GM12878 (cell line): ENCODE data around the gene CACNA1B. TPM values are rescaled to one million over a fixed set of nuclear protein-coding genes. Genes with fewer than 3 reads are reported as not detected.

Experiments
- ATAC-seq: fragments of 200-7000 bp; cut with Tn5 transposase; 3 replicates; pipeline ENCODE4 v1.9.1; 2020; ENCODE audit warnings: mild to moderate bottlenecking, moderate library complexity
- BruUV-seq: library from RNA; stranded (reverse); fragments of 400-500 nt; replicated peaks from 2 replicates; lab custom pipeline; 2021; lab: Mats Ljungman, UMichigan
- CTCF ChIA-PET: fragments of 300-600 bp; sonication (Branson Sonifier 250); formaldehyde crosslinking; extraction: SDS; loops from one replicate; lab custom pipeline; 2021; ENCODE audit warnings: inconsistent platforms; lab: Yijun Ruan, JAX
- POLR2A ChIA-PET: fragments of 350-600 bp; formaldehyde crosslinking; extraction: SDS; loops from one replicate; lab custom pipeline; 2021; ENCODE audit warnings: inconsistent platforms; lab: Charles Lee
- RAD21 ChIA-PET: fragments of 300-600 bp; sonication (Branson Sonifier 250); formaldehyde crosslinking; loops from one replicate; lab custom pipeline; 2023; ENCODE audit warnings: antibody characterized with exemption; ENCODE audit not compliant: unreplicated experiment; lab: Charles Lee
- SMC1A ChIA-PET: fragments of 300-600 bp; sonication (Branson Sonifier 250); formaldehyde crosslinking; loops from one replicate; lab custom pipeline; 2023; ENCODE audit not compliant: unreplicated experiment, uncharacterized antibody; lab: Charles Lee
- DNase-seq: peaks from one replicate; pipeline ENCODE4 v3.0.0-alpha.2; 2011; ENCODE audit warnings: low read depth, low spot score
- FAIRE-seq: peaks from 3 replicates; lab custom pipeline; 2011; peaks lifted over from hg19 to GRCh38; lab: Jason Lieb, UNC
- H2AFZ ChIP-seq: 2 replicates; pipeline ENCODE4 v1.6.0; 2011; ENCODE audit warnings: low read depth, low read length, control low read depth; ENCODE audit not compliant: control insufficient read depth
- H3K27ac ChIP-seq: 2 replicates; pipeline ENCODE4 v1.5.1; 2011; ENCODE audit warnings: control low read depth; ENCODE audit not compliant: control insufficient read depth, insufficient read depth
- H3K27me3 ChIP-seq, 2 experiments: replicated peaks in 1 of 2; 2 replicates each; pipeline versions ENCODE4 v1.6.0 to v1.6.1; 2011; ENCODE audit warnings: low read length in 1 of 2; ENCODE audit not compliant: control insufficient read depth in 2 of 2, insufficient read depth in 2 of 2
- H3K36me3 ChIP-seq, 2 experiments: 2 replicates each; pipeline ENCODE4 v1.5.1; 2011; ENCODE audit warnings: low read length in 1 of 2; ENCODE audit not compliant: control insufficient read depth in 2 of 2, insufficient read depth in 2 of 2
- H3K4me1 ChIP-seq: 2 replicates; pipeline ENCODE4 v1.6.1; 2011; ENCODE audit warnings: mild to moderate bottlenecking, low read length, moderate library complexity, mixed read lengths; ENCODE audit not compliant: control insufficient read depth, insufficient read depth
- H3K4me2 ChIP-seq: 2 replicates; pipeline ENCODE4 v1.6.0; 2011; ENCODE audit warnings: control low read depth; ENCODE audit not compliant: control insufficient read depth, insufficient read depth
- H3K4me3 ChIP-seq: fragments of 200-600 bp; sonication (generic); 2 replicates; pipeline ENCODE4 v1.5.1; 2016
- H3K79me2 ChIP-seq: 2 replicates; pipeline ENCODE4 v1.6.0; 2011; ENCODE audit warnings: low read length; ENCODE audit not compliant: control insufficient read depth, insufficient read depth
- H3K9ac ChIP-seq: 2 replicates; pipeline ENCODE4 v1.8.0; 2011; ENCODE audit warnings: low read length, control low read depth, mixed read lengths; ENCODE audit not compliant: control insufficient read depth, insufficient read depth
- H3K9me3 ChIP-seq: replicated peaks from 3 replicates; pipeline ENCODE4 v1.5.1; 2011; ENCODE audit warnings: mild to moderate bottlenecking, low read length; ENCODE audit not compliant: control insufficient read depth, insufficient read depth
- H4K20me1 ChIP-seq: 2 replicates; pipeline ENCODE4 v1.6.0; 2011; ENCODE audit not compliant: control insufficient read depth, insufficient read depth
- BACH1 ChIP-seq: fragments of 450-650 bp; IDR thresholded peaks from 2 replicates; pipeline ENCODE4 v1.6.1; 2017; ENCODE audit warnings: mild to moderate bottlenecking, borderline replicate concordance
- CREB1 ChIP-seq: IDR thresholded peaks from 2 replicates; pipeline ENCODE4 v1.6.1; 2012; ENCODE audit warnings: low read depth, mild to moderate bottlenecking, inconsistent platforms
- GATAD2B ChIP-seq: fragments of 450-650 bp; conservative IDR thresholded peaks from 2 replicates; pipeline ENCODE4 v1.6.1; 2017; ENCODE audit warnings: low read depth, mild to moderate bottlenecking, moderate library complexity
- SIX5 ChIP-seq: IDR thresholded peaks from 2 replicates; pipeline ENCODE4 v1.6.1; 2011; ENCODE audit warnings: mild to moderate bottlenecking, low read depth, low read length, moderate library complexity; ENCODE audit not compliant: severe bottlenecking
- SMAD5 ChIP-seq: IDR thresholded peaks from 2 replicates; pipeline ENCODE4 v1.6.1; 2016; ENCODE audit warnings: antibody characterized with exemption, low read depth
- TCF12 ChIP-seq: IDR thresholded peaks from 2 replicates; pipeline ENCODE4 v1.6.1; 2011; ENCODE audit warnings: low read depth, mild to moderate bottlenecking, low read length
- YBX1 ChIP-seq: fragments of 450-650 bp; IDR thresholded peaks from 2 replicates; pipeline ENCODE4 v1.6.1; 2016; ENCODE audit warnings: antibody characterized with exemption
- WGBS: methylation state at CpG from one replicate; pipeline ENCODE4 v1.1.6; 2016; ENCODE audit warnings: low lambda C conversion rate; ENCODE audit not compliant: insufficient replicate concordance, insufficient coverage; ENCODE audit errors: missing lambda C conversion rate; 5-methylcytosine and 5-hydroxymethylcytosine counted together
- in situ Hi-C: fragments of 300-500 bp; cut with MboI; formaldehyde crosslinking; loops from 9 replicates; pipeline ENCODE4 v1.14.3; 2018; ENCODE audit warnings: mixed read lengths
- intact Hi-C: fragments of 100-400 bp; cut with micrococcal nuclease; formaldehyde crosslinking; loops from one replicate; pipeline ENCODE4 v1.14.2; 2022; ENCODE audit not compliant: unreplicated experiment
- polyA plus RNA-seq, 11 experiments: library from polyadenylated mRNA; depleted of rRNA in 4 of 11; unstranded in 6 of 11; stranded (reverse) in 5 of 11; fragments of >200 nt; fragmentation: Nextera tagmentation in 4 of 11; fragmentation: Illumina TruSeq in 1 of 11; extraction: Ambion mirVana in 4 of 11; extraction: Trizol in 1 of 11; gene quantifications; 1 replicate in 1 of 11; 2 replicates in 10 of 11; pipeline versions ENCODE4 v1.2.1 to v1.2.3, GENCODE V29; 2011 to 2016; ENCODE audit warnings: inconsistent platforms in 2 of 11, missing spikeins in 2 of 11, low read depth in 1 of 11
- total RNA-seq, 4 experiments: library from RNA; depleted of rRNA in 3 of 4; stranded (reverse); fragments of >200 nt in 3 of 4; fragmentation: Illumina TruSeq in 1 of 4; extraction: Trizol in 1 of 4; gene quantifications; 2 replicates each; pipeline versions ENCODE4 v1.2.1 to v1.2.3, GENCODE V29; 2013 to 2021

The CACNA1B gene
- total and polyA plus RNA-seq, 10 of the 15 experiments (the other 5 are each of a cell fraction or from before 2014, with no cell fraction given), result 0.01 to 0.03 (median 0.01) TPM; not detected in 7

DNA sequence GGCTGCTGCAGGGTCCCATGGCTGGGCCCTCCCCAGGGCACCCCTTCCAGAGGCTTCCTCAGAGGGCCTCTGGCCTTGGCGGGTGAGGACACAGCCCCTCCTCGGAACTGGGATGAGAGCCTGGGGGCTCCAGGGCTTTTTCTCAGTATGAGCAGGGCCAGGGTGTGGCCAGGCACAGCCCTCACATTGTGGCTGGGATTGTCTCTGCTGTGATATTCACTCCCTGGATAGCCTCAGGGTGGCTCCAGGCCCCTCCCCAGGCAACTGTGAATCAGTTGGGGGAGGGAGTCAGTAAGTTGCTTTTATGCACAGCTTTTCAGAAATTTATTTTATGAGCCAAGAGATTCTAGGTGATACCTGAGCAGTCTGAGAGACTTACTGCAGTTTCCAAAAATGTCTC lies 135.7 kb downstream of the CACNA1B start:
- Histone ChIP-seq H3K9ac (no peak overlapping the region), H3K27ac (no peak overlapping the region), H3K9me3 (no peaks in the 10 kb centered on the region), H3K36me3 (no peaks in the 10 kb centered on the region), H3K79me2 (no peaks in the 10 kb centered on the region)
- DNase-seq, result no peak
- CTCF ChIA-PET, result no interaction called here
- POLR2A ChIA-PET, result interaction anchor here (0.5 kb wide), 1 partner anchor 462 kb away, joined by 3 read pairs; the partner anchor contains the start of gene MRPL41
- no peak for ATAC-seq
- 0% methylated on average over 1 of the region's 2 CpGs for WGBS
- no TSS peak for BruUV-seq
- TF ChIP-seq YBX1 (no peak), SMAD5 (no peak), TCF12 (no peak), BACH1 (no peak), SIX5 (no peak), GATAD2B (no peak)
- TF ChIP-seq, all 136 proteins: peak for 0
- Histone ChIP-seq H2AFZ (no peak overlapping the region), H3K4me1 (no peaks in the 10 kb centered on the region), H3K4me2 (no peak overlapping the region), H4K20me1 (no peaks in the 10 kb centered on the region), H3K27me3 (no peaks in the 10 kb centered on the region; a peak in 1 of 4 replicates), H3K4me3 (no peak overlapping the region)
- ChIA-PET SMC1A (interaction anchor here (1.8 kb wide), 1 partner anchor 12 kb away, joined by 4 read pairs; no protein-coding TSS in a partner anchor), RAD21 (no interaction called here)
- in situ Hi-C loops, result no loop called here
- intact Hi-C loops, result no loop called here
- FAIRE-seq, result no peak

GRCh38 chr9:138013836-138014562 lies 136.4 kb downstream of the CACNA1B start:
- Histone ChIP-seq H3K4me1 (no peaks in the 10 kb centered on the region), H3K27ac (no peak overlapping the region), H2AFZ (no peak overlapping the region), H3K4me2 (no peak overlapping the region), H3K4me3 (no peak overlapping the region), H3K79me2 (no peaks in the 10 kb centered on the region), H3K27me3 (no peaks in the 10 kb centered on the region; a peak in 1 of 4 replicates), H3K9me3 (no peaks in the 10 kb centered on the region), H3K36me3 (no peaks in the 10 kb centered on the region), H3K9ac (no peak overlapping the region), H4K20me1 (no peaks in the 10 kb centered on the region)
- ChIA-PET CTCF (no interaction called here), SMC1A (no interaction called here), POLR2A (no interaction called here), RAD21 (no interaction called here)
- ATAC-seq (no peak), DNase-seq (no peak), FAIRE-seq (no peak)
- TF ChIP-seq CREB1, result no peak
- in situ Hi-C loops, result no loop called here
- BruUV-seq, result no TSS peak
- 32% methylated on average over 15 of the region's 15 CpGs for WGBS
- intact Hi-C loops, result no loop called here
